Activated T-cell treated with anti-CD3 and anti-CD28 coated beads for 48 hours (primary cell): Measurements from ENCODE around the gene SYDE2.
"Not testable (repeated sequence)": the region's sequence is repeated elsewhere in the genome, so short reads cannot be mapped to it uniquely, and the experiment has no call there.

Experiments used
- DNase-seq: peaks from one replicate; pipeline ENCODE4 v3.0.0-alpha.2; 2020; ENCODE audit warnings: low read depth

Gene SYDE2

DNA sequence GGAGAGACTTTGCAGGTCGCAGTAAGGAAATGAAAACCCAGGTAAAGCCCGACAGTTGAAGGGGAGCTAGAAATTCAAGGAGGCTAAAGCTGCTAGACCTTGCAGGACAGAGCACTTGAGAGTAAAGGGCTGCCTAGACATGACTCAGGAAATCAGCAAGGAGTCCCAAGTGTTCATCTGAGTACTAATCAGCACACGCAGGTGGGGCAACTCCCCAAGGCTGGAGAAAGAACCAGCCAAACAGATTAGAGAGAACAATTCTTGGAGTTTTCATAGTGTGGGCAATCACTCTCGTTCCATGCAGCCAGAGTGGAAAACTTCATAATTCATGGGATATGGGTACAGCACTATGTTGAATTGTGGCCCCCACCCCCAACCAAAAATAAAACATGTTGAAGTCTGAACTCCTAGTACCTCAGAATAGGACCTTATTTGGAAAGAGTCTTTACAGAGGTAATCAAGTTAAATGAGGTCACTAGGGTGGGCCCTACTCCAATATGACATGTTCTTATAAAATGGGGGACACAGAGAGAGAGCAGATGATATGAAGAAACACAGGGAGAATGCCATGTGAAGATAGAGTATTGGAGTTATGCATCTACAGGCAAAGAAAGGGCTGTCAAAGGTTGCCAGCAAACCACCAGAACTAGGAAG lies 28.0 kb downstream of the SYDE2 start:
- no peak for DNase-seq

DNA sequence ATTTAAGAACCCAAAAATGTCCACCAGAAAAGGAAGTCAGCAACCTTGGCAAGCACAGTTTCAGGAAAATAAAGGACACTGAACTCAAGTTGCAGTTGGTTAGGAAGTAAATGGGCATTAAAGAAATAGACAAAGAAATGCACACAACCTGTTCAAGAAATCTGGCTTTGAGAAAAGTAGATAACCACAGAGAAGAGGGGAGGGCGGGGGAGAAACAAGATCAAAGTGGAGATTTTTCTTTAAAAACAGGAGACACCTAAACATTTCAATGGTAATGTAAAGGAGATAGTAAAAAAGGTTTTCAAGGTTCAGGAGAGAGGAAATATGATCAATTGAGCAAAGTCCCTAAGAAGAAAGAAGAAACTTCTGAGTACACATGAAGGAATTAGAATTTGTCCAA lies 29.1 kb downstream of the SYDE2 start:
- DNase-seq = no peak

DNA sequence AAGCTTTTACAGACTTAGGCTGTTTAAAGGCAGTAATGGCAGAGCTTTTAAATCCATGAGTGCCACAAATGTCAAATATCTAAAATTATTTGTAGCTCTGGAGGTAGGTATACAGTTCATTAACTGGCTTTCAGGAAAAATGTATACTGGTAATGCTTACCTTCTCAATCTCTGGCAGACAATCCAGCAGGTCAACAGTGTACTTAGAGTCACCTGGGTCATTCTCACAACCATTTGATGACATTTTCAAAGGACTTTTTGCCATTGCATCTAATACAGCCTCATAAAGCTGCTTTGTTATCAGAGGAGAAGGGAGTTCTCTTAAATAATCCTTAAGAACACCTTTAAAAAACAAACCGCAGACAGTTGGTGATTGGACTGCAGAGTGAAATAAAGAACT lies 31.9 kb downstream of the SYDE2 start:
- no peak for DNase-seq

DNA sequence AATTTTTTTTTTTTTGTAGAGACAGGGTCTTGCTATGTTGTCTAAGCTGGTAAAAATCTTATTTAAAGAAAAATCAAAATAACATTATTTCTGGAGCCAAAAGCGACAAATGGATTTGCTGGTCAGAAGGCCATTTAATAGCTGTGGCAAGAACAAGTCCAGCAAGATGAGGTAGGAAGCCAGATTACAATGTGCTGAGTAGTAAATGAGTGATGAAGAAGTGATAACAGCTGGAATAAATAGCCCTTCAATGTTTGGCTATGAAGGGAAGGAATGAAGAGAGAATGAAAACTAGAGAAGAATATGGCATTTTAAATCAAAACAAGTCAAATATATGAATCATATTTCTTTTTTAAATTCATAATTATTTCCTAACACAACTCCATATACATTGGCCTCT lies 34.5 kb downstream of the SYDE2 start:
- DNase-seq = no peak

DNA sequence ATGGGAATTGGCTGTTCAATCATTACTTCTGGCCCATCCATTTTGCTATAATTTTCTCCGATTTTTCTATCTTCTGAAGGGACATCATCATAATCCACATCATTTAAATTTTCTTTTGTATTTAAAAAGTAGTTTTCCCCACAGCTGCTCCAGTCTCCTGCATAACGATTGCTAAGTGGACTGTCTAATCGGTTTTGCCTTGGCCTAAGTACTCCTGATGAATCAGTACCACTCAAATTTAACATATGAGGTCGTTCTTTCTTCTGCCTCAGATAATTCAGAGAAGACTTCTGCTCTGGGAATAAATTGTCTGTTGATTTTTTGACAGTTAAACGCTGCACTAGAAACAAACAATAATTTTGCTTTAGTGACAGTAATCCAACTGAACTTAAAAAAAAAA lies 41.9 kb downstream of the SYDE2 start:
- no peak for DNase-seq

DNA sequence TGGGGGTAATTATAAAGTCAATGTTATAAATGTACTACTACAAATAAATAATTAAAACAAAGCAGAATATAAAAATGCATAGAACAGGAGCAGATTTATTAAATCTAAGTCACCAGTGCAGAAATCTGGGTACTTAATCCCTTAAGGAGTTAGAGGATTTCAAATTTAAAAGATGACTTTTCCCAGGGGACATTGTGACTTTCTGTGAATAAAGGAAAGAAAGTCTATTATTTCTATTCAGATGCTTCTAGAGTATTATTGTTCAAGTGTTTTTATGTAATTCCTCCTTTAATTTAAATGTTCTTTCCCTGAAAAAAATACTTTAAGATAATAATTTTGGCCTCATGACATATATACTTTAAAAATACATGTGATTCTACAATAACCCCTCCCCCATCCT lies 43.4 kb downstream of the SYDE2 start:
- no peak for DNase-seq

DNA sequence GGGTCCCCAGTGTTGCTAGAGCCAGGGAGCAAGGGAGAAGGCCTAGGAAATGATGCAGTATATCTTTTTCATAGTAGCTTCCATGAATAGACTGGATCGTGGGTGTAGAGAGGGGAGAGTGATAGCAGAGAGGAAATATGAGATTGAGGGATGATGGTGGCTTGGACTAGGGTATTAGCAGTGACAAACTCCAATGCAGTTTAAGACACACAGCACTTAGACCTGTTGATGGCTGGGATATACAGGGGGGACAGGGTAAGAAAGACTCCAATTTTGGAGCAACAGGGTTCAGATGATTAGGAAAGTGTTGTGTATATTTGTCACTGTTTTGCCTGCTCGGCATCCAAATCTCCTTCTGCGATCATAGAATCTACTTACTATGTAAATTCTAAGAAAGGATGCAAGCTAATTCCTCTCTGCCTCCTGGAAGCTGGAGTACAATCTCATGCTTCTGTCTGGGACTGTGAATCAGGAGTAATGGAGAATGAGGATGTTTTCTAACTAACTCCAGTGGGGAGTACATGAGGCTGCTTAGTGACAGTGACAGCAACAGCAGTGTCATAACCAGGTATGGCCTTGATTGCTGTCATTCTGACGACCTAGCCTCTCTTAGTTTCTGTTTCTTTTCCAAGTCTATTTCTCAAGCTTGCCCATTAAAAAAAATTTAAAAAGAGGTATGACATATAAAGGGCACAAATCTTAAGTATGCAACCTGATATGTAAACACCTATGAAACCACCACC lies 47.5 kb downstream of the SYDE2 start:
- no peak for DNase-seq

DNA sequence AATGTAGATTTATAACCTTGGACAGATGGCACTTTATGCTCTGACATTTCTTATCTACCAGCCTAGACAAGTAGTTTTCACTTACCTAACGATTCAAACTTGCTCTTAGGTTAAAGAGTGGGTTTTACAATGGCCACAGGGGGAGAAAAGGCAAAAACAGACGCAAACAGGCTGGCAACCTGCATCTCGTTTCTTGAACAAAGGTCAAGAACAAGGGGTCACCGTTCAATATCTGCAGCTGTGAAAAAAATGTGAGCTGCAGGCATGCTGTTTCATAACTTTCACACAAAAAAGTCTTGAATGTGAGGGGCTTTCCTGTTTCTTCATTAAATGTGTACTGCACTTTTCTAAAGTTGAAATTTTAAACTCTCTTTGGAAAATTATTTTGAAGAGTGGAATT lies 49.4 kb downstream of the SYDE2 start:
- no peak for DNase-seq

DNA sequence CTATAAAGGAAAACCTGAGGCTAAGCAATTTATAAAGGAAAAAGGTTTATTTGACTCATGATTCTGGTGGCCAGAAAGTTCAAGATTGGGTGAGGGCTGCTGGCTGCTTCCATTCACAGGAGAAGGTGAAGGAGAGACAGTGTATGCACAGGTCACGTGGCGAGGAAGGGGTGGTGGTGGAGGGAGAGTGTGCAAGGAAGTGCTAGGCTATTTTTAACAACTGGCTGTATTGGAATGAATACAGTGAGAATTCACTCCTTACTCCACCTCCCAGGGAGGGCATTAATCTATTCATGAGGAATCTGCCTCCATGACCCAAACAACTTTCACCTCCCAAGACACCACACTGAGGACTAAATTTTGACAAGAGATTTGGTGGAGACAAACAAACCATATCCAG lies 51.0 kb downstream of the SYDE2 start:
- no peak for DNase-seq

DNA sequence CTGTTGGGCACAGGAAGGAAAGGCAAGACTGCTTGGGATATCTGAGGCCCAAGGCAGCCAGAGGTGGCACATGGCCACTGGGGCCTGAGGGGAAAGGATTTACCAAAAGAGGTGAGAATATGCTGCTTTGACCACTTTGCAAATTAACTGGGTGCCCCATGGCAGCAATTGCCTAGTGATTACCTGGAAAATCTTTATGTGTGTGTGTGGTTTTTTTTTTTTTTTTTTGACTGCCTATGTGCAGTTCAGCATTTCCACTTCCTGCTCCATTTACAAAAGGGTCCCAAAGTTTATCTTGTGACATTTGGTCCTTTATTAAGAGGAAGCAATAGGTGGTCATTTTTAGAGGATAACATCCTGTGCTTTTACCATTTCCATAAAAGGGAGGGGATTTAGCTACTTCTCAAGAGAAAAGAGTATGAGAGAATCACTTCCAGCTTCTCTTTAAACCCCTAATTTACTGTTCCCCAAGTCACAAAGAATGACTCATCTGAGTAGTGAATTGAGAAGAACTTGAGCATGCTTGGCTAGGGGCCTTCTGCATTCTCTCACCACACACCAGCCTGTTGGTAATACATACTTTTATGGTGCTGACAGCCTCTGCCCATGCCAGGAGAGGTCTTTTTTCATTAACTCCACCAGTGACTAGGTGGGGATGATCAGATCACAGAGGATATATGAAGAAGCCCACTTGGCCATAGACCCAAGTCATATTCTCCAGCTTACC lies 52.1 kb downstream of the SYDE2 start:
- DNase-seq = no peak

DNA sequence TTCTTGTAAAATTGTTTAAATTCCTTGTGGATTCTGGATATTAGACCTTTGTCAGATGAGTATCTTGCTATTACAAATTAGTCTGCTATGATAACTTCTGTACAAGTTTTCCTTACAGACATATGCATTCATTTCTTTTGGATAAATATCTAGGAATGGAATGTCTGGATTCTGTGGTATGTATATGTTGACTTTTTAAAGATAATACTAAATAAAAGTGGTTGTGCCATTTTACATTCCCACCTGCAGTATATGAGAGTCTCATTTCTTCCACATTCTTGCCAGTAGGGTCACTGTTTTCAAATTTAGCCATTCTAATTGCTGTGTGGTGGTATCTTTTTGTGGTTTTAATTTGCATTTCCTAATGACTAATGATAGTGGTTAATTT lies 53.9 kb downstream of the SYDE2 start:
- DNase-seq = no peak

DNA sequence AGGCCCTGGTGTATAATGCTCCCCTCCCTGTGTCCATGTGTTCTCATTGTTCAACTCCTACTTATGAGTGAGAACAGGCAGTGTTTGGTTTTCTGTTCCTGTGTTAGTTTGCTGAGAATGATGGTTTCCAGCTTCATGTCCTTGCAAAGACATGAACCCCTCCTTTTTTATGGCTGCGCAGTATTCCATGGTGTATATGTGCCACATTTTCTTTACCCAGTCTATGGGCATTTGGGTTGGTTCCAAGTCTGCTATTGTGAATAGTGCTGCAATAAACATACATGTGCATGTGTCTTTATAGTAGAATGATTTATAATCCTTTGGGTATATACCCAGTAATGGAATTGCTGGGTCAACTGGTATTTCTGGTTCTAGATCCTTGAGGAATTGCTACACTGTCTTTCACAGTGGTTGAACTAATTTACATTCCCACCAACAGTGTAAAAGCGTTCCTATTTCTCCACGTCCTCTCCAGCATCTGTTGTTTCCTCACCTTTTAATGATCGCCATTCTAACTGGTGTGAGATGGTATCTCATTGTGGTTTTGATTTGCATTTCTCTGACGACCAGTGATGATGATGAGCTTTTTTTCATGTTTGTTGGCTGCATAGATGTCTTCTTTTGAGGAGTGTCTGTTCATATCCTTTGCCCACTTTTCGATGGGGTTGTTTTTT lies 54.4 kb downstream of the SYDE2 start:
- not testable (repeated sequence) for DNase-seq

DNA sequence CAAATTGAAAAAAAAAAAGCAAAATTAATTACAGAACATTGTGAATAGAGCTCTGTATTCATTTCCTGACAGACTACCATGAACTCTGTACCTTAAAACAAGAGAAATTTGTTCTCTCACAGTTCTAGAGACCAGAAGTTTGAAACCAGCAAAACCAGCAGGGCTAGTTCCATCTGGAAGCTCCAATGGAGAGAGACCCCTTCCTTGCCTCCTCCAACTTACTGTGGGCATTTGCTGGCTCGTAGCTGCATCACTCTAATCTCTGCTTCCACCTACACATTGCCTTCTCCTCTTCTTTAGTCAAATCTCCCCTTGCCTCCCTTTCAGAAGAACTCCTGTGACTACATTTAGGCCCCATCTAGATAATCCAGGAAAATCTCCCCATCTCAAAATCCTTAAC lies 56.5 kb downstream of the SYDE2 start:
- DNase-seq = no peak

DNA sequence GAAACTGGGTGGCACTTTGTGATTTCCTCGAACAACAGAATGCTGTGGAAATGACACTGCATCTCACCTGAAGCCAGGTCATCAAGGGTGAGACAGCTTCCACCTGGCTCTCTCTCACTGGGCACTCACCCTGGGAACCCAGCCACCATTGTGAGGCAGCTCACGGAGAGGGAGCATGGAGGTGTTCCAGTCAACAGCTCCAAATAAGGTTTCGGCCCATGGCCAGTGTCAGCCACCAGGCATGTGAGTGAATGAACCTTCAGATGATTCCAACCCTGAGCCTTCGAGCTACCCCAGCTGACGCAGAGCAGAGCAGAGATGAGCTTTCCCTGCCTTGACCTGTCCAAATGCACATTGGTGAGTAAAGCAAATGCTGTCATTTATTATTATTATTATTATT lies 58.1 kb downstream of the SYDE2 start:
- no peak for DNase-seq

DNA sequence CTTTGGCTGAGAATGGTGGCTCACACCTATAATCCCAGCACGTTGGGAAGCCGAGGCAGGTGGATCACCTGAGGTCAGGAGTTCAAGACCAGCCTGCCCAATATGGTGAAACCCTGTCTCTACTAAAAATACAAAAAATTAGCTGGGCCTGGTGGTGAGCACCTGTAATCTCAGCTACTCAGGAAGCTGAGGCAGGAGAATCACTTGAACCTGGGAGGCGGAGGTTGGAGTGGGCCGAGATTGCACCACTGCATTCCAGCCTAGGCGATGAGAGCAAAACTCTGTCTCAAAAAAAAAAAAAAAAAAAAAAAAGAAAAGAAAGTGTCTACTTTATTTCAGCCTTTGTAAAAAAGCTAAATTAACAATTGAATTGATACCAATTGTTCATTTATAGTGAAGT lies 62.4 kb downstream of the SYDE2 start:
- DNase-seq = not testable (repeated sequence)

DNA sequence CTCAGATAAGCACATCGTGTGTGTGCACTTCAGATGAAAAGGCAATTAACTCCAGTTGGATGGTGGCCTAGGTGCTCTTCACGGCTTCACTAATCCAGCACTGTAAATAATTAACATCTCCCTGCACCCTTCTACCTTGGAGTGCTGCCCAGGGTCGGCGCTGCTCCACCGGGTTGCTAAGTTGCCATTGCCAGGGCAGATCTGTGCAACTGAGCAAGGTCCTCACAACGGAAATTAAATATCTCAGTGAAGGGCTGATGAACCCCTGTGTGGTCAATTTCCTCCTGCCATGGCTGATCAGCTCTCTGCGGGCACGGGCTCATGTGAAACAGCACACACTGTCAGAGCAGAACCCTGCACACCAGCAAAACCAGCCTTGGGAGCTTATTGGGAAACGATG lies 63.2 kb downstream of the SYDE2 start:
- no peak for DNase-seq

DNA sequence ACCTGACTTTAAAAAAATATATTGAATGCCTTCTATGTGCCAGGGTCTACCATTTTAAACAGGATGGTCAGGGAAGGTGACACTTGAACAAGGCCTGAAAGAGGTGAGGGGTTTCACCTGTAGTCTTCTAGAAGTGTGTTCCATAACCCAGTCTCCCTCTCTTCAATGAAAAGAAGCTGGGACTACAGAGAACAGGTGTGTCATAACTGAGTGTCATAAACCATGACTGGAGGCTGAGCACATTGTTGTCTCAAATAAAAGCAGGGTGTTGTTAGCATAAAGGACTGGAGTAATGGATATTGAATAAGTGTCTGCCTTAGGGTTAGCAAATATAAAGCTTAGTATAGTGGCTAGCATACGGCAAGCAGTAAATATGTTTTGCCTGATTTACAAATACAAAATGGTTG lies 65.4 kb downstream of the SYDE2 start:
- DNase-seq = no peak

DNA sequence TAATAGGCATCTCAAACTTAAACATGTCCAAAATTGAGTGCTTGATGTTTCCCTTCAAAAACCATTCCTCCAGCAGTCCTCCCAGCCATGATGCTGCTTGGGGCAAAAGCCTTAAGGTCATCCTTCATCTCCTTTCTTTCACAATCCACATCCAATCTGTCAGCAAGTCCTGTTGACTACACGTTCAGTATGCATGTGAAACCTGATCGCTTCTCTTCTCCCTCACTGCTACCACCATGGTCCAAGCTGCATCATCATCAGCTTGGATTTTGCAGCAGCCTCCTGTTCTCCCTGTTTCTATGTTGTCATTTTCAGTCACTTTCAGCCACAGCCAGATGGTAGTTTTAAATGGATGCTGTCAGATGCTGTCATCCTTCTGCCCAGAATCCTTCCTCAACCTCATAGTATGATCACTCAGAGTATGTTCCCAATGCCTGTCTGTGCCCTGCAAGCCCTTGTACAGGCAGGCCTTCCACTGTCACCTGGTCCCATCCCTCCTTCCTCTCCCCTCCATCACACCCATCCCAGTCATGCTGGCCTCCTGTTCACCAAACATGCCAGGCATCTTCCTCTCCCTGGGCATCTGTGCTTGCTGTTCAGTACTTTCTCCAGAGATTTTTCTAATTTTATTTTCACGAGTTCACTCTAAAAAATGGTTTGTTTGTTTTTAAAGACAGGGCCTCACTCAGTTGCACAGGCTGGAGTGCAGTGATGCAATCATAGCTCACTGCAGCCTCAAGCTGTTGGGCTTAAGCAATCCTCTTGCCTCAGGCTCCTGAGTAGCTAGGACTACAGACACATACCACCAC lies 66.0 kb downstream of the SYDE2 start:
- DNase-seq = no peak

DNA sequence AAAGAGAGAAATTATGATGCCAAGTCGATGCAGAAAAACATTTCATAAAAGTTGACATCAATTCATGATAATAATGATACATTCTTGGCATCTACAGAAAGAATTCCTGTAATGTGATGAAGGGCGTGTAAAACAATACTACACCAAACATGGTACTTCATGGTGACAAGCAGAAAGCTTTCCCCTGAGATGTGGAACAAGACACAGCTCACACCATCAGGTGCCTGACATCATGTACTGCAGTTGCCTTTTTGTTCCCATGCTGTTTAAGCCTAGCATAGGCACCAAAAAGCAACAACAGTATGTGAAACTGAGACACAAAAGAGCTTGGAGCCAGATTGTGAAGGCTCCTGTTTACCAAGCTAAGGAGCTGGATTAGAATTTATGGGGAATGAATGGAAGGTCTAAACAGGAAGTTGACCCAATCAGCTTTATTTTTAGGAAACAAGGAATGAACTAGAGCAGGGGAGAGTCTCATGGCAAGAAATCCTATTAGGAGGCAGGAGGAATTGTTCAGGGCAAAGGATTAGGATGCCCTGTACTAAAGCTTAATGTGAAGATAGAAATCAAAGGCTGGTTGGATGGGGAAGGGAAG lies 67.2 kb downstream of the SYDE2 start:
- DNase-seq = no peak

DNA sequence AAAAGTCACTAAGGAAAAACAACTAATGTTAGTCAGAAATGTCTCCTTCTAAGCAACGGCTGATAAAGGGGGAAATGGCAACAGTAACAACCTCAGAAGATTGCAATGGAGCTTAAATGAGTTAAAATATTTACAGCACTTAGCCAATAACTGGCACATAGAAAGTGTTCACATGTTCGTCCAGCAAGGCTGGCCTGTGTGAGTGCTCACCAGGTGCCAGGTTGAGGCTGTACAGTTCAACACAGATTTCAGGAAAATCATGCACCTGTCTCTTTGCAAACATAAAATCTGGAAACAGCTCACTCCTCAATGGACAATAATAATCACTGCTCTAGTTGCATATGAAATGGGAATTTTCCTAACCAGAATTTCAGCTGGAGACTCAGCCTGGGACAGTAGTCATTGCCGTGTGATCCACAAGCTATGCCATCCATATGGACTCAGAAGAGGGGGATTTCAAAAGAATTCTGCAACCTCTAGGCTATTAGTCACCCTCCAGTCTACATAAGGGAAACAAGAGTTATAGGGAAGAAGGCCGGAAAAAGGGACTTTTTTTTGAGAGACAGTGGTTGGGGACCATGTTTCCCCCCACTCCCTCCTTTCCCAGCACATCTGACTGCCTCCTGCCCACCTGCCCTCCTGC lies 68.6 kb downstream of the SYDE2 start:
- DNase-seq = no peak

DNA sequence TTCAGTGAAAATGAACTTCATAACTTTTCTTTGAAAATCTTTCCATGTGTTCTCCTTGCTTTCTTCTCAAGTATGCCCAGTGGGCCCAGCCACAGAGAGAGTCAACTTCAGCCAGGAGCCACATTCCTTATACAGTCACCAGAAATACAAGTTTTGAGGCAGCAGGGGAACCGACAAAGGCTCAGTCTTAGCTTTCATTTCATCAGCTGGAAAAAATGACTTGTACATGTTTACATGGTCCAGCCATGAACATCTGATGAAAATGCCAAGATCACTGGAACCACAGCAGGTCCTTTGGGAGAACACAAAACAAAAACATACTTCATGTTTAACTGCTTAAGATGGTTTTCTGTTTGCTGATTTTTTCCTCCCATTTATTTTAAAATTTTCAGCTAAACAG lies 72.5 kb downstream of the SYDE2 start:
- no peak for DNase-seq
